Pulmonary artery endothelial cell (primary cell): Measurements from ENCODE around the gene CDH13. TPM values are rescaled to one million over a fixed set of nuclear protein-coding genes. Genes with fewer than 3 reads are reported as not detected.
A peak's percentile ranks its signal among the peaks of the same experiment; 100 is the strongest.

Experiments
- DNase-seq: peaks from one replicate; pipeline ENCODE4 v3.0.0-alpha.2; 2011; ENCODE audit warnings: low read depth, low spot score
- total RNA-seq: library from RNA; depleted of rRNA; stranded (reverse); fragments of >200 nt; gene quantifications from 2 replicates; pipeline ENCODE4 v1.2.3, GENCODE V29; 2014

Gene CDH13
- total RNA-seq, 1 donor from 2014 or later: 62.3 TPM

GRCh38 chr16:83817022-83817421 lies 1190.3 kb downstream of the CDH13 start:
- no peak for DNase-seq

DNA sequence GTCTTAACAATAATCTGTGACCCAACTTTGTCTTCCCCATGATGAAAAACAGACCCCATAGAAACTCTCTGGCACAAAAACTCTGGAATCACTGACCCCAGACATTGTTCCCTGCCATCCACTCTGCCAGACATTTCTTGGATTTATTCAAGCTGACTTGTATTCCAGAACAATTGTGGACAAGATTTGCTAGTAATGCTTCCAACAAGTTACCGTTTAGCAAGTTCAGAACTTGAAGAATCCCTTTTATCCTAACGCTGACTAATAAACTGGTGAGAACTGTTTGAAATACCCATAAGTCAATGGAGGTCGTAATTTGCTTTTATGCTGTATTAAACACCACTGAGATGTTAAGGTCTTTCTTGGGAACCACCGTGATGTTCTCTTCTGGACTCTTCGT lies 1191.5 kb downstream of the CDH13 start:
- no peak for DNase-seq

- no peak for DNase-seq
These were observed 1192.6 kb downstream of the CDH13 start for GRCh38 chr16:83819361-83819760.

DNA sequence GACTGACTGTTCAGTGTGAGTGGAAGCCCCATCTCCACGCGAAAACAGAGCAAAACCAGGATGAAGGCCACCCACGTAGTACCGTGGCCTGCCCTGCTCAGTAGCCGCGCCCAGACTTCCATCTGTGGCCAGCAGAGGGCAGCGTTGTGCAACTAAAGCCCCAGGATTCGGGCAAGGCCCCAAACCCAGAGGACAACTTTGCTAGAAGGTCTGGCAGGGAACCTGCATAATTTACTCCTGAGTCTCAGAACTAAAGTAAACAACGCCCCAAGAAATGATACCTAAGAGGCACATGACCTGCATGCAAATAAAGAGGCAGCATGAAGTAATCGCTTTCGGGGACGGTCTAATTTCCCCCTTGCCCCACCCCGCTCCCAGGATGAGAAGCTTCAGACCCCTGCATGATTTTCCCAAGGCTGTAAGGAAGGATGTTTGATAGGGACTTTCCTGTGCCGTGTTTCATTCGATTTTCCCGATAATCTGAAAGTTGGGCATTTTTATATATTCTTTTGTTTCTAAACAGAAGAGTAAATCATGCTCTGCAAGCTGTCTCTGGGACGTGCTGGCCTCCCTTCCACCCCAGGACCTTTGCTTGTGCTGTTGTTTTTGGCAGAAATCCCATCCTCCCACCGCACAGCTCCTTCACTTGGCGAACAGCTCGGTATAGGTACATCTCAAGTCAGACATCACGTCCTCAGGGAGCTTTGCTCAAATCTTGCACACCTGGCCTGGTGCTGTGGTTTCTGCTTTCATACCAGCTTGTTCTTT lies 1199.6 kb downstream of the CDH13 start:
- no peak for DNase-seq

GRCh38 chr16:83830091-83830768 lies 1203.5 kb downstream of the CDH13 start:
- DNase-seq: no peak

DNA sequence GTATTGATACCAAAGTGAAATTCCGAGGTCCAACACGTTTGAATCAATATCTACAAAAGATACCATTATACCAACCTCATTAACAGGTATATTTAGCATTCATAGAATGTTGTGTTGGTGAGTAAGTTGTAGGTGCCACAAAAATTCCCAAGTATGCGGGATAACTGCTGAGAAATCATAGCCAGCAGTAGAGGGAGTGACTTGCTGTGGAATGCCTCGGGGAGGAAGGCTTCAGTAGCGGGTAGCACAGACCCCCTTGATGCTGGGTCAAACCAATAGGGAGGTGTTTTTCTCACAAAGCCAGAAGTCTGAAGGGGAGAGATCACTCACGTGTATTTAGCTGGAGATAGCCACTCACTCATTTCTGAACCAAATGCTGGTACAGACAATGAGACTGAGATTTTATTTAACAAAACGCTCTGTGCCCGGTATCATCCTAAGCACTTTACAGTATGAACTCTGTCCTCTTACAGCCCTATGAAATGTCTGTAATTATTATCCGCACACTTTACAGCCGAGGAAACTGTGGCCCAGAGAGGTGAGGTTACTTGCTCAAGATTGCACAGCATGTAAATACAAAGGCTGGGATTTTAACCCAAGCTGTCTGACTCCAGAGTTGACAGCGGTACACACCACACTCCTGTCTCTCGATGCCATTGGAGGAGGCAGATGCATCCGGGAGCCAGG lies 1204.1 kb downstream of the CDH13 start:
- DNase-seq: no peak

- DNase-seq: no peak
These were observed 1204.8 kb downstream of the CDH13 start for GRCh38 chr16:83831456-83831987.

- DNase-seq: no peak
These were observed 1207.2 kb downstream of the CDH13 start for GRCh38 chr16:83833921-83834320.

GRCh38 chr16:83835586-83836566 lies 1209.1 kb downstream of the CDH13 start:
- DNase-seq: peak; percentile 77

DNA sequence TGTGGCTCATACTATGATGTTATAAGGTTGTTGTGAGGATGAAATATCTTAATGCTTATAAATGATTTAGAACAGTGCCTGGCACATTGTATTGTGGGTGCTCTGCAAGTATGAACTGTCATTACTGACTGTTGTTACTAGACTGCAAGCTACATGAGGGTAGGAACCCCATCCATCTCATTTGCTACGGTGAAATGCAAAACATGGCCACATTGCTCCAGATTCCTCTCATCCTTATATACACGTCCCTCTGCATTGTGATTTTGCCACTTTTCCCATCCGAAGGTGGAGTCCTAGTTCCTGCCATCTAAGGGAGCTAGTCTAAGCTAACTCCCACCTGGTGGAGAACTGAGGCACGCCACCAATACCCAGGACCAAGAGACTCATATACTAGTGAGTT lies 1210.8 kb downstream of the CDH13 start:
- no peak for DNase-seq

- DNase-seq: no peak
These were observed 1211.4 kb downstream of the CDH13 start for GRCh38 chr16:83838151-83838550.

GRCh38 chr16:83839561-83839960 lies 1212.8 kb downstream of the CDH13 start:
- DNase-seq: no peak

- no peak for DNase-seq
These were observed 1213.4 kb downstream of the CDH13 start for GRCh38 chr16:83840060-83840617.

DNA sequence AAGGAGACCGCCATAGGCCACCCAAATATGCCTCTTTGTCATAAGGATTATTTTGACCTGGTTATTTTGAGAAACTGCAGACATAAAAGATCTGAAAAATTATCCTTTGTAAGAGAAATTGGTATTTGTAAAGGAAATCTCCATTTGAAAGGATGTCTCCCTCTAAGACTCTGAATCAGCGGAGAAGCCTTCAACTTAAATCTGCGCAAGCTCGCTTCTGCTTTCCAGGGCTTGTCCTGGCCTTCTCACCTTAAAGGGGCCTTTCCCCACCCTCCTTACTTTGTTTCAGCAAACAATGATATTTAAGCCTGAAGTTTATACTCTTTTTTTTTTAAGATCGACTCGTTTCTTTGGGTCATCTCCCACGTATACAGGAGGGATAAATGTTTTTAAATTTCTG lies 1215.5 kb downstream of the CDH13 start:
- DNase-seq: no peak

DNA sequence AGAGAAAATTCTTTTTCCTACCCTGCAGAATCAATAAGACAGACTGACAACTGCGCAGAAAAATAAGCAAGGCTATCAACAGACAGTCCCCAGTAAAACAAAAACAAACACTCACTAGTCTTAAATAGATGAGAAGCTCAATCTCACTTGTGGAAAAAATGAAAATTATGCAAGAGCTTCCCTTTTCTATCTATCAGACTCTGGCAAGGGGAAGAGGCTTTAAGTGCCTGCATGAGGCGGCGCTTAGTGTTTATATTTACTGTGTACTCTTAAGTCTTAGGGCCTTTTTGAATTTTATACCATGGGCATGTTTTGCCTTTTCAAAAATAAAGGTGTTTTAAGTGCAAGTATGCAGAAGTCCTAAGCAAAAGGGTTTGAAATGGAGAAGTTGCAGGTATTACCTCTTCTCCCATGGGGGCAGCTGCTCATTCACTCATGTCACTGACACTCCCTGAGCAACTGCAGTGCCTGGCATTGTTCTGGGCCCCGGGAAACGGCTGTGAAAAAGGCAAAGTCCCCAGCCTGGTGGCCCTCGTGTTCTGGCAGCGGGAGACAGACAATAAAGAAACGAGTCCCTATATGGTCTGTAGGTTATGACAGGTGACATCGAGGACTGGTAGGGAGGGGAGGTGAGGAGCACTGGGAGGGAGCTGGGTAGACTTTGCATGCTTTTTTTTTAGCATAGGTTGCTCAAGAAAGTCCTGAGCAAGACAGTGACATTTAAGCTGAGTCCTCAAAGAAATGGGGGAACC lies 1216.2 kb downstream of the CDH13 start:
- DNase-seq: no peak

DNA sequence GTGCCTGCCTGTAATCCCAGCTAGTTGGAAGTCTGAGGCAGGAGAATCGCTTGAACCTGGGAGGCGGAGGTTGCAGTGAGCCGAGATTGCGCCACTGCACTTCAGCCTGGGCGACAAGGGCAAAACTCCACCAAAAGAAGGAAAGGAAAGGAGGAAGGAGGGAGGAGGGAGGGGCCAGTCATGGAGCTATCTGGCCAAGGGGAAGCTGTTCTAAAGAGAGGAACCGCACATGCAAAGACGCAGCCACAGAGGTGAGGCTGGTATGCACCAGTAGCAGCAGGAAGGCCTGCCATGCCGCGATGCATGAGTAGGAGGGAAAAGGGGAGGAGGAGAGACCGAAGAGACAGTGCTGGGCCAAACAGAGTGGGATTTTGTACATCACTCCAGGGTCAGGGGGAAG lies 1216.9 kb downstream of the CDH13 start:
- DNase-seq: no peak

- no peak for DNase-seq
These were observed 1218.5 kb downstream of the CDH13 start for GRCh38 chr16:83845263-83845662.

DNA sequence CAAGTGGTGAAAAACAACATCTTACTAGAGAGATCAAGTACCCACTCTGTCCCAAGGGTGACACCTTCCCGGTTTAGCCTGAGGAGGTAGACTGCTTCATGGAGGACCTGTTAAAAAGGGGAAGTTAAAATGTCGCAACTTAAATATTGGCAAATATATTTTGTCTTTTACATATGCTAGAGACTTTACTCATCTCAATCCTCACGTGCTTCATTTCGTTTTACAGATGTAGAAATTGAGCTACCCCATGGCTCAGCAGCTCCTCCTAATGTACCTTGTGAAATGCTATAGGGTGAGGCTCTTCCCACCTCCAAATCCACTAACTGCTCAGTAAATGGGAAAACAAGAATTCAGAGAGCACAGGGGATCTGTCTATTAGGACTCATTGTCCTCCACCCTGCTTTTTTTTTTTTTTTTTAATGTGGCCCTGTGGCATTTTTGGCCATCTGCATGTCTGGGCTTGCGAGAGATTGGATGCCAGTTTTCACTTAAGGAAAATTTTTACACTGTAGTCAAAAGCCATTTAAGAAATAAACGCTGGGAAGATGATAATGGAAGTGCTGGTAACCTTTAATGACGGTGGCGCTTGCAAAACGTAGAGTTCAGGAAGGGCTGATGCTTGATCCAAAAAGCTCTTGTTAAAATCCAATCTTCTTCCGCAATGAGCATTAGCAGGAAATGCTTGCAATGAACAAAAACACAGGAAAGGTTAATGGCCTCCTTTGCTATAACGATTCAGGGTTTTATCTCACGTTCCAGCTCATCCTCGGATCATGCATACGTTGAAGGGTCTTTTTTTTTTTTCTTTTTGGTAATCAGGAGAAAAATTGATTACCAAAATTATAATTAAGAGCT lies 1220.8 kb downstream of the CDH13 start:
- DNase-seq: no peak

GRCh38 chr16:83849421-83849820 lies 1222.7 kb downstream of the CDH13 start:
- no peak for DNase-seq
